ENCODE data around the gene CLIC5.
A peak's percentile ranks its signal among the peaks of the same experiment; 100 is the strongest.

The CLIC5 gene

GRCh38 chr6:45924763-45925342 is 90.8 kb downstream of the CLIC5 start:
- H3K36me3 ChIP-seq (ENCODE audit: control insufficient read depth, insufficient read depth, low read length), result no peaks in the 10 kb centered on the region
- H3K4me3 ChIP-seq (ENCODE audit: insufficient read depth, low read depth, low read length, poor library complexity, severe bottlenecking), result no peak overlapping the region
- no peaks in the 10 kb centered on the region for H3K27me3 ChIP-seq (replicated peaks; ENCODE audit: control insufficient read depth, insufficient read depth, low read length, poor library complexity, severe bottlenecking)
- H3K4me1 ChIP-seq (ENCODE audit: control insufficient read depth, insufficient read depth, low read length, poor library complexity, severe bottlenecking), result no peaks in the 10 kb centered on the region
- H3K9me3 ChIP-seq (ENCODE audit: control insufficient read depth, low read length), result no peaks in the 10 kb centered on the region
- no peak overlapping the region for H3K27ac ChIP-seq (ENCODE audit: insufficient read depth, low read length, poor library complexity, severe bottlenecking)
- no peak for DNase-seq

GRCh38 chr6:45923831-45924391 is 91.7 kb downstream of the CLIC5 start:
- H3K36me3 ChIP-seq (ENCODE audit: control insufficient read depth, insufficient read depth, low read length), result no peaks in the 10 kb centered on the region

DNA sequence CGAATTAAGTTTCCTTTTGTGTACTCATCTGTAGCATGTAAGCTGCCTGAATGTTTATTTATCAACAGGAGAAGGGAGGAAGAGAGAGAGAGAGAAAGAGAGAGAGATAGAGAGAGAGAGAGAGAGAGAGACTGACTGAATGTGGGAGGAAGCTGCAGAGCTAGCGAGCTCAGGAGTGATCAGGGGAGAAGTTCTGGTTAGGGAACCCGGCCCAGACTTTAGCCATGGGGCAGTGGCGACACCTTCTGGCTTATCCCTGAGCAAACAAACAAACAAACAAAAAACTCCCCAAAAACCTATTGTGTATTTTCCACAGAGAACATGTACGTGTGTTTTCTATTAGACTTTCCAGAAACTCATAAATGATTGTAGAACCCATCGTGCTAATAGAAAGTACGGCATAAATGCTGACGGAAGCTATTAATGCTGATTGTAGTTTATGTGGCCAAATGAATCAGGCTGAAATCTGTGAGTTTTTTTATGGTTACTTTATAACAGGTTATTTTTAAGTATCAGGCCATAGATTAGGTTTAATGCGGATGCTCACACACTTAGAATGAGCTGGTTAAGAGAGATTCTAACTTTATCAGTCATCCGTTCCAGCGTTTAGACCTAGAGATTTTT is 92.8 kb downstream of the CLIC5 start:
- Histone ChIP-seq H3K27me3 (replicated peaks; ENCODE audit: control insufficient read depth, insufficient read depth, low read length, poor library complexity, severe bottlenecking) (no peaks in the 10 kb centered on the region), H3K36me3 (ENCODE audit: control insufficient read depth, insufficient read depth, low read length) (no peaks in the 10 kb centered on the region), H3K9me3 (ENCODE audit: control insufficient read depth, low read length) (no peaks in the 10 kb centered on the region), H3K4me1 (ENCODE audit: control insufficient read depth, insufficient read depth, low read length, poor library complexity, severe bottlenecking) (no peaks in the 10 kb centered on the region), H3K4me3 (ENCODE audit: insufficient read depth, low read depth, low read length, poor library complexity, severe bottlenecking) (no peak overlapping the region), H3K27ac (ENCODE audit: insufficient read depth, low read length, poor library complexity, severe bottlenecking) (no peak overlapping the region)
- DNase-seq, result peak in 2 of 3 donors; percentile 17 to 31

More at GRCh38 chr6:45923831-45924391, 91.7 kb downstream of the CLIC5 start:
- H3K4me3 ChIP-seq (ENCODE audit: insufficient read depth, low read depth, low read length, poor library complexity, severe bottlenecking), result no peak overlapping the region
- no peak overlapping the region for H3K27ac ChIP-seq (ENCODE audit: insufficient read depth, low read length, poor library complexity, severe bottlenecking)
- no peaks in the 10 kb centered on the region for H3K27me3 ChIP-seq (replicated peaks; ENCODE audit: control insufficient read depth, insufficient read depth, low read length, poor library complexity, severe bottlenecking)
- no peak for DNase-seq
- no peaks in the 10 kb centered on the region for H3K4me1 ChIP-seq (ENCODE audit: control insufficient read depth, insufficient read depth, low read length, poor library complexity, severe bottlenecking)
- no peaks in the 10 kb centered on the region for H3K9me3 ChIP-seq (ENCODE audit: control insufficient read depth, low read length)

- H3K27me3 ChIP-seq (replicated peaks; ENCODE audit: control insufficient read depth, insufficient read depth, low read length, poor library complexity, severe bottlenecking), result no peaks in the 10 kb centered on the region
- no peaks in the 10 kb centered on the region for H3K9me3 ChIP-seq (ENCODE audit: control insufficient read depth, low read length)
- no peak overlapping the region for H3K27ac ChIP-seq (ENCODE audit: insufficient read depth, low read length, poor library complexity, severe bottlenecking)
- no peaks in the 10 kb centered on the region for H3K36me3 ChIP-seq (ENCODE audit: control insufficient read depth, insufficient read depth, low read length)
- DNase-seq, result no peak
- H3K4me3 ChIP-seq (ENCODE audit: insufficient read depth, low read depth, low read length, poor library complexity, severe bottlenecking), result no peak overlapping the region
- no peaks in the 10 kb centered on the region for H3K4me1 ChIP-seq (ENCODE audit: control insufficient read depth, insufficient read depth, low read length, poor library complexity, severe bottlenecking)
Measured at GRCh38 chr6:45921691-45922281, 93.9 kb downstream of the CLIC5 start.

- Histone ChIP-seq H3K27me3 (replicated peaks; ENCODE audit: control insufficient read depth, insufficient read depth, low read length, poor library complexity, severe bottlenecking) (no peaks in the 10 kb centered on the region), H3K9me3 (ENCODE audit: control insufficient read depth, low read length) (no peaks in the 10 kb centered on the region), H3K27ac (ENCODE audit: insufficient read depth, low read length, poor library complexity, severe bottlenecking) (no peak overlapping the region), H3K4me3 (ENCODE audit: insufficient read depth, low read depth, low read length, poor library complexity, severe bottlenecking) (no peak overlapping the region), H3K36me3 (ENCODE audit: control insufficient read depth, insufficient read depth, low read length) (no peaks in the 10 kb centered on the region), H3K4me1 (ENCODE audit: control insufficient read depth, insufficient read depth, low read length, poor library complexity, severe bottlenecking) (no peaks in the 10 kb centered on the region)
- no peak for DNase-seq
Measured at GRCh38 chr6:45920819-45921511, 94.7 kb downstream of the CLIC5 start.

- no peak for DNase-seq
- H3K4me3 ChIP-seq (ENCODE audit: insufficient read depth, low read depth, low read length, poor library complexity, severe bottlenecking), result no peak overlapping the region
- H3K36me3 ChIP-seq (ENCODE audit: control insufficient read depth, insufficient read depth, low read length), result peaks cover 13% of the 10 kb centered on the region
- no peaks in the 10 kb centered on the region for H3K27me3 ChIP-seq (replicated peaks; ENCODE audit: control insufficient read depth, insufficient read depth, low read length, poor library complexity, severe bottlenecking)
- no peak overlapping the region for H3K27ac ChIP-seq (ENCODE audit: insufficient read depth, low read length, poor library complexity, severe bottlenecking)
- no peaks in the 10 kb centered on the region for H3K9me3 ChIP-seq (ENCODE audit: control insufficient read depth, low read length)
- H3K4me1 ChIP-seq (ENCODE audit: control insufficient read depth, insufficient read depth, low read length, poor library complexity, severe bottlenecking), result no peaks in the 10 kb centered on the region
Measured at GRCh38 chr6:45917439-45917838, 98.2 kb downstream of the CLIC5 start.

- no peak for DNase-seq
- H3K27ac ChIP-seq (ENCODE audit: insufficient read depth, low read length, poor library complexity, severe bottlenecking), result no peak overlapping the region
- no peak overlapping the region for H3K4me3 ChIP-seq (ENCODE audit: insufficient read depth, low read depth, low read length, poor library complexity, severe bottlenecking)
- H3K4me1 ChIP-seq (ENCODE audit: control insufficient read depth, insufficient read depth, low read length, poor library complexity, severe bottlenecking), result no peaks in the 10 kb centered on the region
- no peaks in the 10 kb centered on the region for H3K27me3 ChIP-seq (replicated peaks; ENCODE audit: control insufficient read depth, insufficient read depth, low read length, poor library complexity, severe bottlenecking)
- no peaks in the 10 kb centered on the region for H3K9me3 ChIP-seq (ENCODE audit: control insufficient read depth, low read length)
- H3K36me3 ChIP-seq (ENCODE audit: control insufficient read depth, insufficient read depth, low read length), result peaks cover 16% of the 10 kb centered on the region
Measured at GRCh38 chr6:45916692-45917091, 99.0 kb downstream of the CLIC5 start.

DNA sequence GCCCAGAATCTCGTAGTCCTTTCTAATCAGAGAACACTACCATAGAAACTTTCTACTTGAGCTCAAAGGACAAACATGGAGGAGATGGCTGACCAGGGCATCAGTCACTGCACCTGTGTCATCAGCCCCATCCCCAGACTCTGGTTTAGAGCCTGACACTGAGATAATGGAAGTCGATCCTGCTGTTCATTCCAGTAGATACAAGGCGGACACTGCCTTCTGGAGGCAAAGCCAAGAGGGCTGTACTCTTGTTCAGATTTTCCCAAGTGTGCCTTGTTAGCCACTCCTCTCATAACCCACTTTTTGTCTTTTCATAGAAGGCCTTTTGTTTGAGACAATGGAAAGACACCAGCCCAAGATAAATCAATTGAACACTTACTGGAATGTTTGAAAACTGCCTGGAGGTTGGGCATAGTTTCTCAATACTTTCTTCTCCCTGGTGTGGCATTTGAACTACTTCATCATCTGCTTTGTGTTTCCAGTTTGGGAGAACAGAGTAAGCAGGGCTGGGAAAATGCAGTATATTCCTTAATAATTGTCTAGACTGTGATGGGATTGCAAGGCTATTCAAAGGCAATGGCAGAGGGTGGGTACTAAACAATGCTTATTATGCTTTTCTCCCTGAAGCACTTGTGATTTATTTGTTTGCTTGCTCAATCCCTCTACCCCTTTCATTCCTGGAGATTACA is 99.7 kb downstream of the CLIC5 start:
- no peak overlapping the region for H3K4me3 ChIP-seq (ENCODE audit: insufficient read depth, low read depth, low read length, poor library complexity, severe bottlenecking)
- no peaks in the 10 kb centered on the region for H3K27me3 ChIP-seq (replicated peaks; ENCODE audit: control insufficient read depth, insufficient read depth, low read length, poor library complexity, severe bottlenecking)
- peaks cover 16% of the 10 kb centered on the region for H3K36me3 ChIP-seq (ENCODE audit: control insufficient read depth, insufficient read depth, low read length)
- no peak overlapping the region for H3K27ac ChIP-seq (ENCODE audit: insufficient read depth, low read length, poor library complexity, severe bottlenecking)
- H3K9me3 ChIP-seq (ENCODE audit: control insufficient read depth, low read length), result no peaks in the 10 kb centered on the region
- no peaks in the 10 kb centered on the region for H3K4me1 ChIP-seq (ENCODE audit: control insufficient read depth, insufficient read depth, low read length, poor library complexity, severe bottlenecking)
- DNase-seq, result no peak

GRCh38 chr6:45911691-45912090 is 104.0 kb downstream of the CLIC5 start:
- no peaks in the 10 kb centered on the region for H3K9me3 ChIP-seq (ENCODE audit: control insufficient read depth, low read length)
- no peak overlapping the region for H3K4me3 ChIP-seq (ENCODE audit: insufficient read depth, low read depth, low read length, poor library complexity, severe bottlenecking)
- H3K27ac ChIP-seq (ENCODE audit: insufficient read depth, low read length, poor library complexity, severe bottlenecking), result no peak overlapping the region
- H3K27me3 ChIP-seq (replicated peaks; ENCODE audit: control insufficient read depth, insufficient read depth, low read length, poor library complexity, severe bottlenecking), result no peaks in the 10 kb centered on the region
- H3K36me3 ChIP-seq (ENCODE audit: control insufficient read depth, insufficient read depth, low read length), result peaks cover 16% of the 10 kb centered on the region
- no peaks in the 10 kb centered on the region for H3K4me1 ChIP-seq (ENCODE audit: control insufficient read depth, insufficient read depth, low read length, poor library complexity, severe bottlenecking)
- DNase-seq, result no peak

All from effector memory CD4-positive, alpha-beta T cell (primary cell).